ENCODE results near the gene PTPN4.

Gene PTPN4

GRCh38 chr2:119809339-119810048 is 49.8 kb downstream of the PTPN4 start:
- DNase-seq = no peak

GRCh38 chr2:119810049-119810630 is 50.4 kb downstream of the PTPN4 start:
- no peak for DNase-seq

- DNase-seq = no peak
These were observed 54.5 kb downstream of the PTPN4 start for GRCh38 chr2:119814216-119814615.

- no peak for DNase-seq
These were observed 59.1 kb downstream of the PTPN4 start for GRCh38 chr2:119818792-119819191.

- no peak for DNase-seq
These were observed 60.1 kb downstream of the PTPN4 start for GRCh38 chr2:119819846-119820245.

GRCh38 chr2:119820275-119820674 is 60.6 kb downstream of the PTPN4 start:
- DNase-seq = no peak

GRCh38 chr2:119821266-119821665 is 61.5 kb downstream of the PTPN4 start:
- DNase-seq = peak; percentile 14

GRCh38 chr2:119823734-119824334 is 64.1 kb downstream of the PTPN4 start:
- DNase-seq = peak; percentile 56

- DNase-seq = peak; percentile 59
These were observed 66.7 kb downstream of the PTPN4 start for GRCh38 chr2:119826370-119826961.

GRCh38 chr2:119827866-119828507 is 68.3 kb downstream of the PTPN4 start:
- no peak for DNase-seq

GRCh38 chr2:119836455-119837142 is 76.9 kb downstream of the PTPN4 start:
- DNase-seq = no peak

- no peak for DNase-seq
These were observed 77.6 kb downstream of the PTPN4 start for GRCh38 chr2:119837350-119837749.

- no peak for DNase-seq
These were observed 78.0 kb downstream of the PTPN4 start for GRCh38 chr2:119837759-119838158.

GRCh38 chr2:119838179-119838578 is 78.5 kb downstream of the PTPN4 start:
- DNase-seq = peak; percentile 17

- DNase-seq = no peak
These were observed 81.8 kb downstream of the PTPN4 start for GRCh38 chr2:119841550-119841949.

GRCh38 chr2:119846021-119846420 is 86.3 kb downstream of the PTPN4 start:
- DNase-seq = no peak

GRCh38 chr2:119849838-119850565 is 90.3 kb downstream of the PTPN4 start:
- DNase-seq = no peak

GRCh38 chr2:119852214-119852613 is 92.5 kb downstream of the PTPN4 start:
- DNase-seq = no peak

- no peak for DNase-seq
These were observed 94.2 kb downstream of the PTPN4 start for GRCh38 chr2:119853777-119854399.

GRCh38 chr2:119856469-119856901 is 96.8 kb downstream of the PTPN4 start:
- DNase-seq = no peak

- no peak for DNase-seq
These were observed 98.0 kb downstream of the PTPN4 start for GRCh38 chr2:119857742-119858141.

GRCh38 chr2:119859528-119859927 is 99.8 kb downstream of the PTPN4 start:
- no peak for DNase-seq
